Fibroblast of skin of right biceps (primary cell): ENCODE results near the gene CLDN4.
"Not testable (repeated sequence)": the region's sequence is repeated elsewhere in the genome, so short reads cannot be mapped to it uniquely, and the experiment has no call there.

Experiments used
- DNase-seq: peaks from one replicate; pipeline ENCODE4 v3.0.0-alpha.2; 2013

The CLDN4 gene

GRCh38 chr7:73844131-73844547 is 13.3 kb downstream of the CLDN4 start:
- DNase-seq = no peak

GRCh38 chr7:73844848-73845460 is 14.2 kb downstream of the CLDN4 start:
- peak; percentile 73 for DNase-seq

GRCh38 chr7:73845701-73846195 is 15.0 kb downstream of the CLDN4 start:
- not testable (repeated sequence) for DNase-seq

- peak; percentile 43 for DNase-seq
Measured at GRCh38 chr7:73847941-73848723, 17.3 kb downstream of the CLDN4 start.

GRCh38 chr7:73850781-73851207 is 20.0 kb downstream of the CLDN4 start:
- DNase-seq = peak; percentile 98

- peak; percentile 99 for DNase-seq
Measured at GRCh38 chr7:73851410-73852338, 20.9 kb downstream of the CLDN4 start.

- no peak for DNase-seq
Measured at GRCh38 chr7:73852500-73852899, 21.7 kb downstream of the CLDN4 start.

GRCh38 chr7:73856941-73857340 is 26.1 kb downstream of the CLDN4 start:
- DNase-seq = no peak

GRCh38 chr7:73858807-73859206 is 28.0 kb downstream of the CLDN4 start:
- DNase-seq = no peak

- no peak for DNase-seq
Measured at GRCh38 chr7:73860859-73861258, 30.1 kb downstream of the CLDN4 start, which contains the start of gene TMEM270. Gene TMEM270 (plus strand): TSS chr7:73861159. CDS start chr7:73861195, 36 bp downstream.

GRCh38 chr7:73861305-73861704 is 30.5 kb downstream of the CLDN4 start:
- DNase-seq = no peak

- DNase-seq = no peak
Measured at GRCh38 chr7:73864981-73865711, 34.4 kb downstream of the CLDN4 start.

- DNase-seq = peak; percentile 59
Measured at GRCh38 chr7:73865738-73866445, 35.1 kb downstream of the CLDN4 start.

- DNase-seq = no peak
Measured at GRCh38 chr7:73866446-73866767, 35.6 kb downstream of the CLDN4 start.

GRCh38 chr7:73869011-73869798 is 38.4 kb downstream of the CLDN4 start:
- DNase-seq = no peak

- DNase-seq = no peak
Measured at GRCh38 chr7:73870041-73870492, 39.3 kb downstream of the CLDN4 start.

GRCh38 chr7:73871163-73872011 is 40.6 kb downstream of the CLDN4 start:
- DNase-seq = no peak

- DNase-seq = no peak
Measured at GRCh38 chr7:73872056-73872908, 41.5 kb downstream of the CLDN4 start.

GRCh38 chr7:73876361-73876760 is 45.6 kb downstream of the CLDN4 start:
- DNase-seq = no peak
